ENCODE measurements around the gene APEX1.
"Not testable (repeated sequence)": the region's sequence is repeated elsewhere in the genome, so short reads cannot be mapped to it uniquely, and the experiment has no call there.

Gene APEX1

GRCh38 chr14:20472536-20473169 is 17.6 kb downstream of the APEX1 start:
- no peak for DNase-seq (ENCODE audit: low read depth)

GRCh38 chr14:20476776-20477175 is 21.8 kb downstream of the APEX1 start:
- no peak for DNase-seq (ENCODE audit: low read depth)

- DNase-seq (ENCODE audit: low read depth), result no peak
Measured at GRCh38 chr14:20477211-20477876, 22.3 kb downstream of the APEX1 start.

- no peak for DNase-seq (ENCODE audit: low read depth)
Measured at GRCh38 chr14:20478894-20479293, 23.9 kb downstream of the APEX1 start.

GRCh38 chr14:20482382-20482781 is 27.4 kb downstream of the APEX1 start:
- DNase-seq (ENCODE audit: low read depth), result no peak

- no peak for DNase-seq (ENCODE audit: low read depth)
Measured at GRCh38 chr14:20485900-20486299, 30.9 kb downstream of the APEX1 start.

GRCh38 chr14:20486684-20487395 is 31.8 kb downstream of the APEX1 start:
- no peak for DNase-seq (ENCODE audit: low read depth)

- no peak for DNase-seq (ENCODE audit: low read depth)
Measured at GRCh38 chr14:20487396-20487725, 32.3 kb downstream of the APEX1 start.

- DNase-seq (ENCODE audit: low read depth), result no peak
Measured at GRCh38 chr14:20489093-20489994, 34.3 kb downstream of the APEX1 start.

GRCh38 chr14:20490563-20490962 is 35.5 kb downstream of the APEX1 start:
- no peak for DNase-seq (ENCODE audit: low read depth)

- DNase-seq (ENCODE audit: low read depth), result no peak
Measured at GRCh38 chr14:20492486-20492885, 37.5 kb downstream of the APEX1 start.

GRCh38 chr14:20493634-20494033 is 38.6 kb downstream of the APEX1 start:
- DNase-seq (ENCODE audit: low read depth), result no peak

- DNase-seq (ENCODE audit: low read depth), result no peak
Measured at GRCh38 chr14:20494935-20495766, 40.1 kb downstream of the APEX1 start.

- DNase-seq (ENCODE audit: low read depth), result no peak
Measured at GRCh38 chr14:20498622-20499021, 43.6 kb downstream of the APEX1 start.

- DNase-seq (ENCODE audit: low read depth), result no peak
Measured at GRCh38 chr14:20499108-20499507, 44.1 kb downstream of the APEX1 start.

- DNase-seq (ENCODE audit: low read depth), result no peak
Measured at GRCh38 chr14:20499881-20500280, 44.9 kb downstream of the APEX1 start.

GRCh38 chr14:20501346-20501745 is 46.3 kb downstream of the APEX1 start:
- no peak for DNase-seq (ENCODE audit: low read depth)

- no peak for DNase-seq (ENCODE audit: low read depth)
Measured at GRCh38 chr14:20503898-20504297, 48.9 kb downstream of the APEX1 start.

- not testable (repeated sequence) for DNase-seq (ENCODE audit: low read depth)
Measured at GRCh38 chr14:20506276-20506675, 51.2 kb downstream of the APEX1 start.

GRCh38 chr14:20506752-20507151 is 51.7 kb downstream of the APEX1 start:
- not testable (repeated sequence) for DNase-seq (ENCODE audit: low read depth)
